SU-DHL-6 (cell line): ENCODE results near the gene ZNF280D.
A peak's percentile ranks its signal among the peaks of the same experiment; 100 is the strongest.
"Not testable (repeated sequence)": the region's sequence is repeated elsewhere in the genome, so short reads cannot be mapped to it uniquely, and the experiment has no call there.

Experiments used
- H2AFZ ChIP-seq: fragments of 200-600 bp; sonication (generic); 2 replicates; pipeline ENCODE4 v1.6.1; 2014; ENCODE audit warnings: low read depth, mild to moderate bottlenecking, moderate library complexity, mixed read lengths, antibody characterized with exemption, low read length; ENCODE audit not compliant: severe bottlenecking
- H3F3A ChIP-seq: fragments of 200-600 bp; shearing (Covaris generic); 2 replicates; pipeline ENCODE4 v1.6.0; 2016; ENCODE audit warnings: antibody characterized with exemption, mild to moderate bottlenecking; ENCODE audit not compliant: insufficient read depth
- H3K27ac ChIP-seq: fragments of 200-600 bp; sonication (generic); 2 replicates; pipeline ENCODE4 v1.5.1; 2016; ENCODE audit warnings: low read depth, mild to moderate bottlenecking, low read length, moderate library complexity, mixed read lengths
- H3K27me3 ChIP-seq: fragments of 200-600 bp; sonication (generic), shearing (Covaris generic); 2 replicates; pipeline ENCODE4 v1.6.0; 2014; ENCODE audit warnings: mild to moderate bottlenecking, low read length
- H3K36me3 ChIP-seq: fragments of 200-600 bp; sonication (generic); 2 replicates; pipeline ENCODE4 v1.6.1; 2014; ENCODE audit warnings: mild to moderate bottlenecking, low read length, mixed read lengths
- H3K4me2 ChIP-seq: fragments of 300-600, 200-600 bp; shearing (Covaris generic), sonication (generic); 2 replicates; pipeline ENCODE4 v1.6.0; 2014; ENCODE audit warnings: low read length, low read depth, mild to moderate bottlenecking; ENCODE audit not compliant: poor library complexity, severe bottlenecking
- H3K4me3 ChIP-seq: fragments of 200-600 bp; sonication (generic); 2 replicates; pipeline ENCODE4 v1.5.1; 2014; ENCODE audit warnings: antibody characterized with exemption, low read length, mild to moderate bottlenecking, mixed read lengths; ENCODE audit not compliant: insufficient read depth, poor library complexity, severe bottlenecking
- H3K79me2 ChIP-seq: fragments of 200-600 bp; sonication (generic); 2 replicates; pipeline ENCODE4 v1.6.1; 2014; ENCODE audit warnings: mild to moderate bottlenecking, low read length, moderate library complexity; ENCODE audit not compliant: insufficient read depth
- H3K9ac ChIP-seq: fragments of 200-600 bp; sonication (generic); 2 replicates; pipeline ENCODE4 v1.7.0; 2014; ENCODE audit warnings: mild to moderate bottlenecking, low read length
- H3K9me2 ChIP-seq: fragments of 200-600 bp; sonication (generic); replicated peaks from 2 replicates; pipeline ENCODE4 v1.6.1; 2014; ENCODE audit warnings: low read length; ENCODE audit not compliant: insufficient read depth
- H3K9me3 ChIP-seq: fragments of 200-600 bp; sonication (generic); 2 replicates; pipeline ENCODE4 v1.6.1; 2014; ENCODE audit warnings: low read length, mixed read lengths; ENCODE audit not compliant: insufficient read depth
- H4K20me1 ChIP-seq: fragments of 200-600 bp; sonication (generic); 2 replicates; pipeline ENCODE4 v1.6.1; 2014; ENCODE audit warnings: low read depth, mild to moderate bottlenecking, antibody characterized with exemption, low read length, moderate library complexity, mixed read lengths
- CTCF ChIP-seq: fragments of 200-600 bp; sonication (generic); IDR thresholded peaks from one replicate; pipeline ENCODE4 v1.5.1; 2017; ENCODE audit warnings: antibody characterized with exemption, mild to moderate bottlenecking, low read length, moderate library complexity; ENCODE audit not compliant: insufficient read depth, poor library complexity, severe bottlenecking
- EZH2phosphoT487 ChIP-seq: fragments of 200-600 bp; sonication (generic), shearing (Covaris generic); conservative IDR thresholded peaks from 2 replicates; pipeline ENCODE4 v1.6.1; 2018; ENCODE audit warnings: mild to moderate bottlenecking, antibody characterized with exemption, low read length, moderate library complexity, mixed read lengths

ZNF280D gene

GRCh38 chr15:56718560-56718959 lies 14.7 kb downstream of the ZNF280D start:
- Histone ChIP-seq H3K27ac (0 out of 2 replicates have a peak overlapping the region, but pooled peaks have one; percentile 13), H3K36me3 (no peaks in the 10 kb centered on the region), H3F3A (peaks cover 9% of the 10 kb centered on the region; the same call in 1 of the 2 replicates), H2AFZ (peak overlapping the region; percentile 15), H3K27me3 (no peaks in the 10 kb centered on the region), H3K79me2 (peaks cover 4% of the 10 kb centered on the region; the same call in 1 of the 2 replicates), H3K4me3 (no peak overlapping the region), H3K9me2 (no peaks in the 10 kb centered on the region), H3K4me2 (peak overlapping the region; percentile 43), H4K20me1 (no peaks in the 10 kb centered on the region), H3K9me3 (no peaks in the 10 kb centered on the region), H3K9ac (no peak overlapping the region)
- no peak for TF ChIP-seq CTCF
- TF ChIP-seq EZH2phosphoT487 = no peak

- Histone ChIP-seq H3K9me3 (no peaks in the 10 kb centered on the region), H3K27me3 (no peaks in the 10 kb centered on the region), H3K79me2 (peaks cover 4% of the 10 kb centered on the region; the same call in 1 of the 2 replicates), H3K4me2 (no peak overlapping the region), H2AFZ (no peak overlapping the region), H3K4me3 (no peak overlapping the region), H3K9ac (no peak overlapping the region), H4K20me1 (no peaks in the 10 kb centered on the region), H3K36me3 (no peaks in the 10 kb centered on the region), H3K9me2 (no peaks in the 10 kb centered on the region), H3F3A (peaks cover 5% of the 10 kb centered on the region; the same call in 1 of the 2 replicates), H3K27ac (no peak overlapping the region)
- no peak for TF ChIP-seq CTCF
Measured at GRCh38 chr15:56716334-56716733, 17.0 kb downstream of the ZNF280D start.

- Histone ChIP-seq H3K4me2 (peak overlapping the region; percentile 15), H3K4me3 (no peak overlapping the region), H3F3A (peaks cover 5% of the 10 kb centered on the region; the same call in 1 of the 2 replicates), H3K9ac (no peak overlapping the region), H3K79me2 (peaks cover 4% of the 10 kb centered on the region; the same call in 1 of the 2 replicates), H3K36me3 (no peaks in the 10 kb centered on the region), H3K27ac (no peak overlapping the region), H2AFZ (no peak overlapping the region), H3K9me3 (no peaks in the 10 kb centered on the region), H3K9me2 (no peaks in the 10 kb centered on the region), H4K20me1 (no peaks in the 10 kb centered on the region), H3K27me3 (no peaks in the 10 kb centered on the region)
- TF ChIP-seq CTCF (no peak), EZH2phosphoT487 (no peak)
Measured at GRCh38 chr15:56715220-56715619, 18.1 kb downstream of the ZNF280D start.

- H3K27me3 ChIP-seq, H4K20me1 ChIP-seq, H3K9me2 ChIP-seq, H3K9me3 ChIP-seq, H3K4me2 ChIP-seq, H3K36me3 ChIP-seq, H3K27ac ChIP-seq, H3K79me2 ChIP-seq, H3F3A ChIP-seq, H3K9ac ChIP-seq, H3K4me3 ChIP-seq, H2AFZ ChIP-seq: not testable (repeated sequence)
Measured at GRCh38 chr15:56709502-56709901, 23.8 kb downstream of the ZNF280D start.
